COLO668 (cell line): ENCODE results near the gene PROCA1.

Source experiments
- DNase-seq: peaks from one replicate; lab custom pipeline; 2025; ENCODE audit not compliant: unreplicated experiment; lab: John Stamatoyannopoulos, UW

Gene PROCA1

GRCh38 chr17:28711723-28712031 lies at the start of gene PROCA1:
Gene PROCA1, minus strand, starts transcription at chr17:28711888. Its CDS starts 228 bp downstream, at chr17:28711660.
- no peak for DNase-seq

GRCh38 chr17:28760601-28761562 lies 49.2 kb upstream of the PROCA1 start:
- DNase-seq, result peak; percentile 4

GRCh38 chr17:28759256-28759865 lies 47.7 kb upstream of the PROCA1 start:
- no peak for DNase-seq

GRCh38 chr17:28758411-28759121 lies 46.9 kb upstream of the PROCA1 start:
- no peak for DNase-seq

- no peak for DNase-seq
These were observed 44.5 kb upstream of the PROCA1 start for GRCh38 chr17:28756049-28756804.

GRCh38 chr17:28755486-28755885 lies 43.8 kb upstream of the PROCA1 start:
- DNase-seq, result no peak

GRCh38 chr17:28751600-28752366 lies 40.1 kb upstream of the PROCA1 start:
- DNase-seq, result no peak

GRCh38 chr17:28750178-28751047 lies 38.7 kb upstream of the PROCA1 start:
- DNase-seq, result peak; percentile 87

GRCh38 chr17:28749516-28750177 lies 38.0 kb upstream of the PROCA1 start:
- DNase-seq, result no peak

GRCh38 chr17:28748852-28749515 lies 37.3 kb upstream of the PROCA1 start:
- no peak for DNase-seq

GRCh38 chr17:28747801-28748750 lies 36.4 kb upstream of the PROCA1 start:
- no peak for DNase-seq

GRCh38 chr17:28747051-28747691 lies 35.5 kb upstream of the PROCA1 start:
- DNase-seq, result no peak

- peak; percentile 61 for DNase-seq
These were observed 34.9 kb upstream of the PROCA1 start for GRCh38 chr17:28746611-28747050.

GRCh38 chr17:28745786-28746411 lies 34.2 kb upstream of the PROCA1 start:
- DNase-seq, result no peak

GRCh38 chr17:28744972-28745785 lies 33.5 kb upstream of the PROCA1 start:
- DNase-seq, result peak; percentile 72
